Neural cell (in vitro differentiated cells): ENCODE measurements around the gene PKP2.

ENCODE experiments used
- CTCF ChIP-seq: fragments of 450-650 bp; IDR thresholded peaks from 2 replicates; pipeline ENCODE4 v1.5.1; 2014; ENCODE audit warnings: antibody characterized with exemption, mild to moderate bottlenecking, moderate library complexity; ENCODE audit not compliant: poor library complexity, severe bottlenecking
- EP300 ChIP-seq: fragments of 450-650 bp; conservative IDR thresholded peaks from 2 replicates; pipeline ENCODE4 v1.6.1; 2014; ENCODE audit warnings: antibody characterized with exemption, mild to moderate bottlenecking, moderate library complexity; ENCODE audit not compliant: poor library complexity, severe bottlenecking
- EZH2 ChIP-seq: fragments of 200-600, 300-800 bp; shearing (Covaris generic), sonication (generic); IDR thresholded peaks from 2 replicates; pipeline ENCODE4 v1.6.1; 2014; ENCODE audit warnings: antibody characterized with exemption, low read length, borderline replicate concordance, mild to moderate bottlenecking; ENCODE audit not compliant: insufficient read depth, poor library complexity, severe bottlenecking
- MXI1 ChIP-seq: fragments of 450-650 bp; conservative IDR thresholded peaks from 2 replicates; pipeline ENCODE4 v1.6.1; 2014; ENCODE audit warnings: antibody characterized with exemption, mild to moderate bottlenecking; ENCODE audit not compliant: poor library complexity, severe bottlenecking
- POLR2AphosphoS5 ChIP-seq: IDR thresholded peaks from 2 replicates; pipeline ENCODE4 v1.6.1; 2012
- RAD21 ChIP-seq: fragments of 450-650 bp; conservative IDR thresholded peaks from 2 replicates; pipeline ENCODE4 v1.6.1; 2014; ENCODE audit warnings: antibody characterized with exemption, mild to moderate bottlenecking, moderate library complexity
- SMC3 ChIP-seq: fragments of 450-650 bp; conservative IDR thresholded peaks from 2 replicates; pipeline ENCODE4 v1.6.1; 2014; ENCODE audit warnings: antibody characterized with exemption, mild to moderate bottlenecking, moderate library complexity; ENCODE audit not compliant: poor library complexity
- TAF1 ChIP-seq: IDR thresholded peaks from 2 replicates; pipeline ENCODE4 v1.6.1; 2012; ENCODE audit warnings: low read depth
- TF ChIP-seq, protein P1 (sequence below): IDR thresholded peaks from 2 replicates; pipeline ENCODE4 v1.6.1; 2012; ENCODE audit warnings: borderline replicate concordance

DNA sequence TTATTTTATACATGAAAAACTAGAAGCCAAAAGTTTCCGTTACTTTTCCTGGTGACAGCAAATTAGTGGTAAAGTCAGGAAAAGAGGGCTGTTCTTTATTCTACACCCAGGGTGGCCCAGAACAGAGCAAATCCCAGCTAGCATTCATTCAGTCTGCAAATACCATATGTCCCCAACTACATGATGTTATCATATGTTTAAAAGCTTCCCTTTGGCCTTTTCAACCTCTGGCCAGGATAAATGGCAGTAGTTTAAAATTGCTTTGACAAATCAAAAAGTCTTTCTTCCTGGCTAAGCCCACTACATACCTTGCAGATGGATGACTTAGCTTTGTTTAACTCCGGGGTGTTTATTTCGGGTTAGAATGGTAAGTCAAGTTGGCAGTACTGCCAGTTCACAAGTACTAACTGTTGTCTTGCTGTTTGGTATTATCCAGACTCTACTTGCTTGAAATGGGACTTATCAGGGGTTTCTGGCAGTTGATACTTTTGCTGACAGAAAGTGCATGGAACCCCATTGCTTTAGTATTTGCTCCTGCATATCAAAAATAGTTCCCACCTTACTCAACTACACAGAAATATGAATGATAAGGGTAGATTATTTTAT, 69.7 kb downstream of the PKP2 start:
- TF ChIP-seq CTCF (no peak), POLR2AphosphoS5 (no peak), EP300 (no peak), TAF1 (no peak), EZH2 (no peak), RAD21 (no peak), MXI1 (no peak), SMC3 (no peak)
- TF ChIP-seq, protein P1, sequence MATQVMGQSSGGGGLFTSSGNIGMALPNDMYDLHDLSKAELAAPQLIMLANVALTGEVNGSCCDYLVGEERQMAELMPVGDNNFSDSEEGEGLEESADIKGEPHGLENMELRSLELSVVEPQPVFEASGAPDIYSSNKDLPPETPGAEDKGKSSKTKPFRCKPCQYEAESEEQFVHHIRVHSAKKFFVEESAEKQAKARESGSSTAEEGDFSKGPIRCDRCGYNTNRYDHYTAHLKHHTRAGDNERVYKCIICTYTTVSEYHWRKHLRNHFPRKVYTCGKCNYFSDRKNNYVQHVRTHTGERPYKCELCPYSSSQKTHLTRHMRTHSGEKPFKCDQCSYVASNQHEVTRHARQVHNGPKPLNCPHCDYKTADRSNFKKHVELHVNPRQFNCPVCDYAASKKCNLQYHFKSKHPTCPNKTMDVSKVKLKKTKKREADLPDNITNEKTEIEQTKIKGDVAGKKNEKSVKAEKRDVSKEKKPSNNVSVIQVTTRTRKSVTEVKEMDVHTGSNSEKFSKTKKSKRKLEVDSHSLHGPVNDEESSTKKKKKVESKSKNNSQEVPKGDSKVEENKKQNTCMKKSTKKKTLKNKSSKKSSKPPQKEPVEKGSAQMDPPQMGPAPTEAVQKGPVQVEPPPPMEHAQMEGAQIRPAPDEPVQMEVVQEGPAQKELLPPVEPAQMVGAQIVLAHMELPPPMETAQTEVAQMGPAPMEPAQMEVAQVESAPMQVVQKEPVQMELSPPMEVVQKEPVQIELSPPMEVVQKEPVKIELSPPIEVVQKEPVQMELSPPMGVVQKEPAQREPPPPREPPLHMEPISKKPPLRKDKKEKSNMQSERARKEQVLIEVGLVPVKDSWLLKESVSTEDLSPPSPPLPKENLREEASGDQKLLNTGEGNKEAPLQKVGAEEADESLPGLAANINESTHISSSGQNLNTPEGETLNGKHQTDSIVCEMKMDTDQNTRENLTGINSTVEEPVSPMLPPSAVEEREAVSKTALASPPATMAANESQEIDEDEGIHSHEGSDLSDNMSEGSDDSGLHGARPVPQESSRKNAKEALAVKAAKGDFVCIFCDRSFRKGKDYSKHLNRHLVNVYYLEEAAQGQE = no peak
